NT2/D1 (cell line): ENCODE data around the gene SLC38A11.

Source experiments
- YY1 ChIP-seq: IDR thresholded peaks from 2 replicates; pipeline ENCODE4 v1.6.1; 2011; ENCODE audit not compliant: insufficient read length, insufficient read depth
- ZNF274 ChIP-seq: IDR thresholded peaks from 2 replicates; pipeline ENCODE4 v1.6.1; 2011; ENCODE audit warnings: mild to moderate bottlenecking, low read depth, low read length

DNA sequence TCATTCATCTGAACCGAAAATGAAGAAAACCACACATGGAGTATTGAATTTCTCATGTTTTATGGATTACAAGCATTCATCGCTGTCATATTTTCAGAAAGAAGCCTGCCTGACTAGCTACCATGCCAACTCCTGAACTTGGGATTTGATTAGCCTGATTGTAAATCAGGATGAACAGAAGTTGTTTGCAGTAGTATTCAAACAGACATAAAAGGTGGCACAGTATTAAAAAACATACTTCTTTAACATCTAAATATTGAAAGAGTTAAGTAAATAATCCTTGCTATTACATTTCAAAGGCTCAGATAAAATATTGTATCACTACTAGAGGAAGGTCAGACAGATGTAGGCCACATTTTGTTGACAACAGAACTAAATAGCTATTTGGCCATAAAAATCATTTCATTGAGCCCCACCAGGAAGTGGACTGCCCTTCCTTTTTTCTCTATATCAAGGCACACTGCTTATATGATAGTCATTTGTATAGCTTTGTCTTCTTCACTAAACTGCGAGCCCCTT lies 21.6 kb downstream of the SLC38A11 start:
- no peak for TF ChIP-seq ZNF274
- TF ChIP-seq YY1 = no peak
